GM12878 (cell line): ENCODE results near the gene KRT81. TPM values are rescaled to one million over a fixed set of nuclear protein-coding genes. Genes with fewer than 3 reads are reported as not detected.

ENCODE experiments used
- ATAC-seq: fragments of 200-7000 bp; cut with Tn5 transposase; 3 replicates; pipeline ENCODE4 v1.9.1; 2020; ENCODE audit warnings: mild to moderate bottlenecking, moderate library complexity
- BruUV-seq: library from RNA; stranded (reverse); fragments of 400-500 nt; replicated peaks from 2 replicates; lab custom pipeline; 2021; lab: Mats Ljungman, UMichigan
- CTCF ChIA-PET: fragments of 300-600 bp; sonication (Branson Sonifier 250); formaldehyde crosslinking; extraction: SDS; loops from one replicate; lab custom pipeline; 2021; ENCODE audit warnings: inconsistent platforms; lab: Yijun Ruan, JAX
- POLR2A ChIA-PET: fragments of 350-600 bp; formaldehyde crosslinking; extraction: SDS; loops from one replicate; lab custom pipeline; 2021; ENCODE audit warnings: inconsistent platforms; lab: Charles Lee
- RAD21 ChIA-PET: fragments of 300-600 bp; sonication (Branson Sonifier 250); formaldehyde crosslinking; loops from one replicate; lab custom pipeline; 2023; ENCODE audit warnings: antibody characterized with exemption; ENCODE audit not compliant: unreplicated experiment; lab: Charles Lee
- SMC1A ChIA-PET: fragments of 300-600 bp; sonication (Branson Sonifier 250); formaldehyde crosslinking; loops from one replicate; lab custom pipeline; 2023; ENCODE audit not compliant: unreplicated experiment, uncharacterized antibody; lab: Charles Lee
- DNase-seq: peaks from one replicate; pipeline ENCODE4 v3.0.0-alpha.2; 2011; ENCODE audit warnings: low read depth, low spot score
- FAIRE-seq: peaks from 3 replicates; lab custom pipeline; 2011; peaks lifted over from hg19 to GRCh38; lab: Jason Lieb, UNC
- H2AFZ ChIP-seq: 2 replicates; pipeline ENCODE4 v1.6.0; 2011; ENCODE audit warnings: low read depth, low read length, control low read depth; ENCODE audit not compliant: control insufficient read depth
- H3K27ac ChIP-seq: 2 replicates; pipeline ENCODE4 v1.5.1; 2011; ENCODE audit warnings: control low read depth; ENCODE audit not compliant: control insufficient read depth, insufficient read depth
- H3K27me3 ChIP-seq, 2 experiments: replicated peaks in 1 of 2; 2 replicates each; pipeline versions ENCODE4 v1.6.0 to v1.6.1; 2011; ENCODE audit warnings: low read length in 1 of 2; ENCODE audit not compliant: control insufficient read depth in 2 of 2, insufficient read depth in 2 of 2
- H3K36me3 ChIP-seq, 2 experiments: 2 replicates each; pipeline ENCODE4 v1.5.1; 2011; ENCODE audit warnings: low read length in 1 of 2; ENCODE audit not compliant: control insufficient read depth in 2 of 2, insufficient read depth in 2 of 2
- H3K4me1 ChIP-seq: 2 replicates; pipeline ENCODE4 v1.6.1; 2011; ENCODE audit warnings: mild to moderate bottlenecking, low read length, moderate library complexity, mixed read lengths; ENCODE audit not compliant: control insufficient read depth, insufficient read depth
- H3K4me2 ChIP-seq: 2 replicates; pipeline ENCODE4 v1.6.0; 2011; ENCODE audit warnings: control low read depth; ENCODE audit not compliant: control insufficient read depth, insufficient read depth
- H3K4me3 ChIP-seq: fragments of 200-600 bp; sonication (generic); 2 replicates; pipeline ENCODE4 v1.5.1; 2016
- H3K79me2 ChIP-seq: 2 replicates; pipeline ENCODE4 v1.6.0; 2011; ENCODE audit warnings: low read length; ENCODE audit not compliant: control insufficient read depth, insufficient read depth
- H3K9ac ChIP-seq: 2 replicates; pipeline ENCODE4 v1.8.0; 2011; ENCODE audit warnings: low read length, control low read depth, mixed read lengths; ENCODE audit not compliant: control insufficient read depth, insufficient read depth
- H3K9me3 ChIP-seq: replicated peaks from 3 replicates; pipeline ENCODE4 v1.5.1; 2011; ENCODE audit warnings: mild to moderate bottlenecking, low read length; ENCODE audit not compliant: control insufficient read depth, insufficient read depth
- H4K20me1 ChIP-seq: 2 replicates; pipeline ENCODE4 v1.6.0; 2011; ENCODE audit not compliant: control insufficient read depth, insufficient read depth
- EP300 ChIP-seq, 2 experiments: fragments of 150-350 bp in 1 of 2; IDR thresholded peaks; 2 replicates each; pipeline ENCODE4 v1.6.1; 2011 to 2012; ENCODE audit warnings: low read depth in 2 of 2, low read length in 2 of 2, borderline replicate concordance in 1 of 2, improper control_type of control experiment in 1 of 2, inconsistent platforms in 1 of 2; ENCODE audit not compliant: control insufficient read depth in 1 of 2
- HDGF ChIP-seq: fragments of 450-650 bp; IDR thresholded peaks from 2 replicates; pipeline ENCODE4 v1.6.1; 2016; ENCODE audit warnings: antibody characterized with exemption
- MXI1 ChIP-seq: fragments of 150-350 bp; IDR thresholded peaks from 2 replicates; pipeline ENCODE4 v1.6.1; 2011; ENCODE audit warnings: low read depth, mild to moderate bottlenecking, inconsistent platforms, low read length, improper control_type of control experiment
- PBX3 ChIP-seq: IDR thresholded peaks from 2 replicates; pipeline ENCODE4 v1.6.1; 2011; ENCODE audit warnings: mild to moderate bottlenecking, low read depth, low read length, moderate library complexity; ENCODE audit not compliant: insufficient replicate concordance
- RAD21 ChIP-seq: IDR thresholded peaks from 2 replicates; pipeline ENCODE4 v1.6.1; 2011; ENCODE audit warnings: mild to moderate bottlenecking, low read depth, low read length, moderate library complexity; ENCODE audit not compliant: insufficient read depth
- STAT3 ChIP-seq: IDR thresholded peaks from 2 replicates; pipeline ENCODE4 v1.6.1; 2011; ENCODE audit warnings: low read depth, low read length, improper control_type of control experiment
- ZBTB33 ChIP-seq: fragments of 450-650 bp; IDR thresholded peaks from 2 replicates; pipeline ENCODE4 v1.6.1; 2017; ENCODE audit warnings: mild to moderate bottlenecking
- WGBS: methylation state at CpG from one replicate; pipeline ENCODE4 v1.1.6; 2016; ENCODE audit warnings: low lambda C conversion rate; ENCODE audit not compliant: insufficient replicate concordance, insufficient coverage; ENCODE audit errors: missing lambda C conversion rate; 5-methylcytosine and 5-hydroxymethylcytosine counted together
- in situ Hi-C: fragments of 300-500 bp; cut with MboI; formaldehyde crosslinking; loops from 9 replicates; pipeline ENCODE4 v1.14.3; 2018; ENCODE audit warnings: mixed read lengths
- intact Hi-C: fragments of 100-400 bp; cut with micrococcal nuclease; formaldehyde crosslinking; loops from one replicate; pipeline ENCODE4 v1.14.2; 2022; ENCODE audit not compliant: unreplicated experiment
- polyA plus RNA-seq, 11 experiments: library from polyadenylated mRNA; depleted of rRNA in 4 of 11; unstranded in 6 of 11; stranded (reverse) in 5 of 11; fragments of >200 nt; fragmentation: Nextera tagmentation in 4 of 11; fragmentation: Illumina TruSeq in 1 of 11; extraction: Ambion mirVana in 4 of 11; extraction: Trizol in 1 of 11; gene quantifications; 1 replicate in 1 of 11; 2 replicates in 10 of 11; pipeline versions ENCODE4 v1.2.1 to v1.2.3, GENCODE V29; 2011 to 2016; ENCODE audit warnings: inconsistent platforms in 2 of 11, missing spikeins in 2 of 11, low read depth in 1 of 11
- total RNA-seq, 4 experiments: library from RNA; depleted of rRNA in 3 of 4; stranded (reverse); fragments of >200 nt in 3 of 4; fragmentation: Illumina TruSeq in 1 of 4; extraction: Trizol in 1 of 4; gene quantifications; 2 replicates each; pipeline versions ENCODE4 v1.2.1 to v1.2.3, GENCODE V29; 2013 to 2021
- TF ChIP-seq, protein P1 (sequence below): fragments of 450-650 bp; IDR thresholded peaks from 2 replicates; pipeline ENCODE4 v1.6.1; 2016; ENCODE audit warnings: mild to moderate bottlenecking, moderate library complexity, borderline replicate concordance

The KRT81 gene
- total and polyA plus RNA-seq, 10 of the 15 experiments (the other 5 are each of a cell fraction or from before 2014, with no cell fraction given), result 0.05 to 0.15 TPM; not detected in 8

DNA sequence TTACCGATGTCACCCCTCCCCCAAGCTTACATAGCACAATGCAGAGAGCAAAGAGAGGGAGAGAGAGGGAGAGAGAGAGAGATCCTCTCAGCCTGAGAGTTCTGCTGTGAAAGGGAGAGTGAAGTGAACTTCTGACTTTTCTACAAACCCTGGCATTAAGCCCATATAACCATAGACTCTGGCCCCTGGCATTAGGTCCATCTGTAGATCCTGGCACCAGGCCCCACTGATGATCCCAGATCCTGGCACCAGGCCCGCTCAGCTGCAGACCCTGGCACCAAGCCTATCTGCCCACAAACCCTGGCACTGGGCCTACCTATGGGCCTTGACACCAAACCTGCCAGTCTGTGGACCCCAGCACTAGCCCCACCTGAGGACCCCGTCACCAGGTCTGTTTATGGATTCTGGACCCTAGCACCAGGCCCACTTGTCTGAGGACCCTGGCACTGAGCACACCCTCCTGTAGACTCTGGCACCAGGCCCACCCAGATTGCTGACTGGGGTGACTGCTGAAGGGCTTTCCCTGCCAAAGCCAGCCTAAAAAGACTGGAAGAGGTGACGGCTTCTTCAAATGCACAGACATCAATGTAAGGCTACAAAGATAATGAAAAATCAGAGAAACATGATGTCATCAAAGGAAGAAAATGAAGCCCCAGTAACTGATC is 44.4 kb upstream of the KRT81 start:
- CTCF ChIA-PET, result interaction anchor here (0.8 to 0.9 kb wide), 2 partner anchors 50 to 57 kb away, joined by 3 read pairs; no protein-coding TSS in a partner anchor
- intact Hi-C loops, result no loop called here
- RAD21 ChIA-PET, result no interaction called here
- Histone ChIP-seq H3K4me2 (no peak overlapping the region), H4K20me1 (no peaks in the 10 kb centered on the region), H2AFZ (no peak overlapping the region), H3K9me3 (no peaks in the 10 kb centered on the region; the same call in 2 of the 3 replicates), H3K4me1 (no peaks in the 10 kb centered on the region), H3K27ac (no peak overlapping the region), H3K36me3 (no peaks in the 10 kb centered on the region), H3K27me3 (peaks cover 0 to 2% of the 10 kb centered on the region in 2 experiments; a peak in 2 of 4 replicates), H3K9ac (no peak overlapping the region), H3K4me3 (no peak overlapping the region), H3K79me2 (no peaks in the 10 kb centered on the region)
- FAIRE-seq, result no peak
- POLR2A ChIA-PET, result no interaction called here
- no peak for ATAC-seq
- 53% methylated on average over 4 of the region's 4 CpGs for WGBS
- TF ChIP-seq PBX3 (no peak), EP300 (IDR thresholded peaks at IDR 0.05; ENCODE audit: borderline replicate concordance in 1 of 2, control insufficient read depth in 1 of 2, low read depth in 2 of 2, low read length in 2 of 2) (no peak)
- no peak for DNase-seq
- in situ Hi-C loops, result no loop called here
- no TSS peak for BruUV-seq
- SMC1A ChIA-PET, result no interaction called here

- BruUV-seq, result no TSS peak
- H3K79me2 ChIP-seq, result no peaks in the 10 kb centered on the region
- intact Hi-C loops, result no loop called here
- DNase-seq, result no peak
- ChIA-PET POLR2A (no interaction called here), RAD21 (no interaction called here), SMC1A (no interaction called here), CTCF (interaction anchor here (1.3 kb wide), 1 partner anchor 27 kb away, joined by 3 read pairs; no protein-coding TSS in a partner anchor)
- no peaks in the 10 kb centered on the region for H3K4me1 ChIP-seq
- H3K4me2 ChIP-seq, result no peak overlapping the region
- FAIRE-seq, result no peak
- no peaks in the 10 kb centered on the region for H4K20me1 ChIP-seq
- ATAC-seq, result no peak
- peaks cover 0 to 2% of the 10 kb centered on the region in 2 experiments; a peak in 2 of 4 replicates for H3K27me3 ChIP-seq
- H2AFZ ChIP-seq, result no peak overlapping the region
- H3K9ac ChIP-seq, result no peak overlapping the region
- WGBS, result 54% methylated on average over 3 of the region's 3 CpGs
- H3K36me3 ChIP-seq, result no peaks in the 10 kb centered on the region
- no peak overlapping the region for H3K27ac ChIP-seq
- no peak overlapping the region for H3K4me3 ChIP-seq
- in situ Hi-C loops, result no loop called here
- TF ChIP-seq HDGF, result no peak
- no peak for TF ChIP-seq ZBTB33
- TF ChIP-seq MXI1, result no peak
- no peak for TF ChIP-seq STAT3
- TF ChIP-seq, protein P1, sequence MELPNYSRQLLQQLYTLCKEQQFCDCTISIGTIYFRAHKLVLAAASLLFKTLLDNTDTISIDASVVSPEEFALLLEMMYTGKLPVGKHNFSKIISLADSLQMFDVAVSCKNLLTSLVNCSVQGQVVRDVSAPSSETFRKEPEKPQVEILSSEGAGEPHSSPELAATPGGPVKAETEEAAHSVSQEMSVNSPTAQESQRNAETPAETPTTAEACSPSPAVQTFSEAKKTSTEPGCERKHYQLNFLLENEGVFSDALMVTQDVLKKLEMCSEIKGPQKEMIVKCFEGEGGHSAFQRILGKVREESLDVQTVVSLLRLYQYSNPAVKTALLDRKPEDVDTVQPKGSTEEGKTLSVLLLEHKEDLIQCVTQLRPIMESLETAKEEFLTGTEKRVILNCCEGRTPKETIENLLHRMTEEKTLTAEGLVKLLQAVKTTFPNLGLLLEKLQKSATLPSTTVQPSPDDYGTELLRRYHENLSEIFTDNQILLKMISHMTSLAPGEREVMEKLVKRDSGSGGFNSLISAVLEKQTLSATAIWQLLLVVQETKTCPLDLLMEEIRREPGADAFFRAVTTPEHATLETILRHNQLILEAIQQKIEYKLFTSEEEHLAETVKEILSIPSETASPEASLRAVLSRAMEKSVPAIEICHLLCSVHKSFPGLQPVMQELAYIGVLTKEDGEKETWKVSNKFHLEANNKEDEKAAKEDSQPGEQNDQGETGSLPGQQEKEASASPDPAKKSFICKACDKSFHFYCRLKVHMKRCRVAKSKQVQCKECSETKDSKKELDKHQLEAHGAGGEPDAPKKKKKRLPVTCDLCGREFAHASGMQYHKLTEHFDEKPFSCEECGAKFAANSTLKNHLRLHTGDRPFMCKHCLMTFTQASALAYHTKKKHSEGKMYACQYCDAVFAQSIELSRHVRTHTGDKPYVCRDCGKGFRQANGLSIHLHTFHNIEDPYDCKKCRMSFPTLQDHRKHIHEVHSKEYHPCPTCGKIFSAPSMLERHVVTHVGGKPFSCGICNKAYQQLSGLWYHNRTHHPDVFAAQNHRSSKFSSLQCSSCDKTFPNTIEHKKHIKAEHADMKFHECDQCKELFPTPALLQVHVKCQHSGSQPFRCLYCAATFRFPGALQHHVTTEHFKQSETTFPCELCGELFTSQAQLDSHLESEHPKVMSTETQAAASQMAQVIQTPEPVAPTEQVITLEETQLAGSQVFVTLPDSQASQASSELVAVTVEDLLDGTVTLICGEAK, result no peak
- no peak for TF ChIP-seq RAD21
- H3K9me3 ChIP-seq, result no peaks in the 10 kb centered on the region; the same call in 2 of the 3 replicates
These were observed 42.9 kb upstream of the KRT81 start for GRCh38 chr12:52334185-52334584.
